ENCODE data around the gene THRB. TPM values are rescaled to one million over a fixed set of nuclear protein-coding genes. Genes with fewer than 3 reads are reported as not detected.

Gene THRB
- total and polyA plus RNA-seq, 9 of the 15 experiments (the other 6 are each of a cell fraction or from before 2014, with no cell fraction given): 1.7 to 14.9 (median 6.9) TPM

DNA sequence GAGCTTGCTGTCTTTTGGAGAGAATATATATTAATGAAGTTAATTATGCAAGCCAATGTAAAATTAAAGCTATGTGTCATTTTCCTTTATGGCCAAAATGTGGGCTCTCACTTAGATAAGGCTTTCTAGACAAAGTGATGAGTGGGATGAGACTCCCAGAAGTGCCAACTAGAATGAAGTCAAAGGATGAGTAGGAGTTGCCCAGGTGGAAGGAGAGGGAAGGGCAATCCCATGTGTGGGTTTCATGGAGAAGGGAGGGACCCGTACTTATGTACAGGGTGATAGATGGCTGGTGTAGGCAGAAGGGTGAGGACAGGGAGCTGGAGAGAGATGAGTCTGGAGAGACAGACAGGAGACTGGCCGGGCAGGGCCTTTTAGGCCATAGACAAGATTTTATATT lies 239.2 kb downstream of the THRB start (continued):
- TF ChIP-seq, protein P1, sequence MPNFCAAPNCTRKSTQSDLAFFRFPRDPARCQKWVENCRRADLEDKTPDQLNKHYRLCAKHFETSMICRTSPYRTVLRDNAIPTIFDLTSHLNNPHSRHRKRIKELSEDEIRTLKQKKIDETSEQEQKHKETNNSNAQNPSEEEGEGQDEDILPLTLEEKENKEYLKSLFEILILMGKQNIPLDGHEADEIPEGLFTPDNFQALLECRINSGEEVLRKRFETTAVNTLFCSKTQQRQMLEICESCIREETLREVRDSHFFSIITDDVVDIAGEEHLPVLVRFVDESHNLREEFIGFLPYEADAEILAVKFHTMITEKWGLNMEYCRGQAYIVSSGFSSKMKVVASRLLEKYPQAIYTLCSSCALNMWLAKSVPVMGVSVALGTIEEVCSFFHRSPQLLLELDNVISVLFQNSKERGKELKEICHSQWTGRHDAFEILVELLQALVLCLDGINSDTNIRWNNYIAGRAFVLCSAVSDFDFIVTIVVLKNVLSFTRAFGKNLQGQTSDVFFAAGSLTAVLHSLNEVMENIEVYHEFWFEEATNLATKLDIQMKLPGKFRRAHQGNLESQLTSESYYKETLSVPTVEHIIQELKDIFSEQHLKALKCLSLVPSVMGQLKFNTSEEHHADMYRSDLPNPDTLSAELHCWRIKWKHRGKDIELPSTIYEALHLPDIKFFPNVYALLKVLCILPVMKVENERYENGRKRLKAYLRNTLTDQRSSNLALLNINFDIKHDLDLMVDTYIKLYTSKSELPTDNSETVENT (CRISPR knock-in tag; IDR thresholded peaks at IDR 0.05): no peak
- TF ChIP-seq, protein P2, sequence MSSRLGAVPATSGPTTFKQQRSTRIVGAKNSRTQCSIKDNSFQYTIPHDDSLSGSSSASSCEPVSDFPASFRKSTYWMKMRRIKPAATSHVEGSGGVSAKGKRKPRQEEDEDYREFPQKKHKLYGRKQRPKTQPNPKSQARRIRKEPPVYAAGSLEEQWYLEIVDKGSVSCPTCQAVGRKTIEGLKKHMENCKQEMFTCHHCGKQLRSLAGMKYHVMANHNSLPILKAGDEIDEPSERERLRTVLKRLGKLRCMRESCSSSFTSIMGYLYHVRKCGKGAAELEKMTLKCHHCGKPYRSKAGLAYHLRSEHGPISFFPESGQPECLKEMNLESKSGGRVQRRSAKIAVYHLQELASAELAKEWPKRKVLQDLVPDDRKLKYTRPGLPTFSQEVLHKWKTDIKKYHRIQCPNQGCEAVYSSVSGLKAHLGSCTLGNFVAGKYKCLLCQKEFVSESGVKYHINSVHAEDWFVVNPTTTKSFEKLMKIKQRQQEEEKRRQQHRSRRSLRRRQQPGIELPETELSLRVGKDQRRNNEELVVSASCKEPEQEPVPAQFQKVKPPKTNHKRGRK (tag; IDR thresholded peaks at IDR 0.05): no peak
- TF ChIP-seq, protein P3, sequence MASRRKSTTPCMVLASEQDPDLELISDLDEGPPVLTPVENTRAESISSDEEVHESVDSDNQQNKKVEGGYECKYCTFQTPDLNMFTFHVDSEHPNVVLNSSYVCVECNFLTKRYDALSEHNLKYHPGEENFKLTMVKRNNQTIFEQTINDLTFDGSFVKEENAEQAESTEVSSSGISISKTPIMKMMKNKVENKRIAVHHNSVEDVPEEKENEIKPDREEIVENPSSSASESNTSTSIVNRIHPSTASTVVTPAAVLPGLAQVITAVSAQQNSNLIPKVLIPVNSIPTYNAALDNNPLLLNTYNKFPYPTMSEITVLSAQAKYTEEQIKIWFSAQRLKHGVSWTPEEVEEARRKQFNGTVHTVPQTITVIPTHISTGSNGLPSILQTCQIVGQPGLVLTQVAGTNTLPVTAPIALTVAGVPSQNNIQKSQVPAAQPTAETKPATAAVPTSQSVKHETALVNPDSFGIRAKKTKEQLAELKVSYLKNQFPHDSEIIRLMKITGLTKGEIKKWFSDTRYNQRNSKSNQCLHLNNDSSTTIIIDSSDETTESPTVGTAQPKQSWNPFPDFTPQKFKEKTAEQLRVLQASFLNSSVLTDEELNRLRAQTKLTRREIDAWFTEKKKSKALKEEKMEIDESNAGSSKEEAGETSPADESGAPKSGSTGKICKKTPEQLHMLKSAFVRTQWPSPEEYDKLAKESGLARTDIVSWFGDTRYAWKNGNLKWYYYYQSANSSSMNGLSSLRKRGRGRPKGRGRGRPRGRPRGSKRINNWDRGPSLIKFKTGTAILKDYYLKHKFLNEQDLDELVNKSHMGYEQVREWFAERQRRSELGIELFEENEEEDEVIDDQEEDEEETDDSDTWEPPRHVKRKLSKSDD (conservative IDR thresholded peaks at IDR 0.05; ENCODE audit: low read length): no peak
- TF ChIP-seq CSDE1 (IDR thresholded peaks at IDR 0.05): no peak
- no peak for TF ChIP-seq ZFP1 (CRISPR knock-in tag; IDR thresholded peaks at IDR 0.05)
- no peak for TF ChIP-seq FOXJ2 (tag; IDR thresholded peaks at IDR 0.05)
- no peak for TF ChIP-seq TFAM (CRISPR knock-in tag; conservative IDR thresholded peaks at IDR 0.05)
- no peak for TF ChIP-seq NELFE (IDR thresholded peaks at IDR 0.05; ENCODE audit: insufficient read depth, insufficient read length)

Data from K562 (cell line).